Medulla oblongata (tissue), 1 donor: ENCODE data around the gene CAMK2G.
"Not testable (repeated sequence)": the region's sequence is repeated elsewhere in the genome, so short reads cannot be mapped to it uniquely, and the experiment has no call there.

ENCODE experiments used
- DNase-seq: peaks from one replicate; pipeline ENCODE4 v3.0.0-alpha.2; 2015; ENCODE audit errors: extremely low spot score

CAMK2G gene

DNA sequence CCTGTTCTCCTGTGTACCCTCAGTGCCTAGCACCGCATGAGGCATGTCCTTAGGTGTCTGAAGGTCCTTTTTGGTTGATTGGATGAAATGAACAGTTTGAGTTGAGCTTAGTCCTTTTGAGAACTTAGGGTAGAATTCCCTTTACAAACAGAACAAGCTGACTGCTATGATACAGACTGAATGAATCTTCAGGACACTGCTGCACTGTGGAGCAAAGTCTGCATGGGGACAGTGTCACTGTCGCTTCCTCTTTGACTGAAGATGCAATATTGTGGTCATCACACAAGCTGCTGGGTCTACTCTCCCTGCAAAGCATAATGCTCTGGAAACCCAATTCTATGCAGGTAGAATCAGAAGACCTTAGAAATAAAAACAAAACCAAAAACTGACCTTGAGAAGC is 28.0 kb upstream of the CAMK2G start:
- DNase-seq = peak; percentile 17

GRCh38 chr10:73901261-73901660 is 26.9 kb upstream of the CAMK2G start:
- DNase-seq = no peak

DNA sequence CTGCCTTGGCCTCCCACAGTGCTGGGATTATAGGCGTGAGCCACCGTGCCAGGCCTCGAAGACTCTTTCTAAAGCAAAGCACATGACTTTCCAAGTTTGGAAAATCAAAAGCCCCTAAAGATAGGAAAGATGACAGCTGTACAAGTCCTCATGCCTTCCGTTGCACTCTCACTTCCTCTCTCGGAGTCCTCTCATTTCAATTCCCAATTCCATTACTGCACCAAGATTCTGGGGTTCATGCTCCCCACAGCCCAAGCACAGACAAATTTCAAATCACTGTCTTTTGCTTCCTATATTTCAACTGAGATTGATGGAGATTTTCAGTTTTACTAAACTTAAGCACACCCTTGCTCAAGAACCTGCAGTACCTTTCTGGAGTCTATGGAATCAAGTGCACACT is 25.7 kb upstream of the CAMK2G start:
- DNase-seq = peak; percentile 54

DNA sequence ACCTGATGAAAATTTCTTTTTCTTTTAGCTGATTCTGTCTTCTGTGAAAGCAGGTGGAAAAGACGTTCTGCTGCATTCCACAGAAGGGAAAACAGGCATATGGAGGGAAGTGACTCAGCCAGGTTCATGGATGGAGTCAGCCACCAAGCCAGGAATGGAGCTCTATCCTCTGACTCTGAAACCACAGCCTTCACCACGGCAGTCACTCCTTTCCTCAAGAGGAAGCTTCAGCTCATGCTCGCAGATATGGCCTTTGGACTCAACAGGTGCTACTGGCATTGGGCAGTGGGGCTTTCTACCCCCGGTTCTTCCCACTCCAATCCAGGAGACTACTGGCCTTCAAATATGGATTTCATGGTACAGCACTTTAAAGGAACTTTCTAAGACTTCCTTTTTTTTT is 25.1 kb upstream of the CAMK2G start:
- no peak for DNase-seq

DNA sequence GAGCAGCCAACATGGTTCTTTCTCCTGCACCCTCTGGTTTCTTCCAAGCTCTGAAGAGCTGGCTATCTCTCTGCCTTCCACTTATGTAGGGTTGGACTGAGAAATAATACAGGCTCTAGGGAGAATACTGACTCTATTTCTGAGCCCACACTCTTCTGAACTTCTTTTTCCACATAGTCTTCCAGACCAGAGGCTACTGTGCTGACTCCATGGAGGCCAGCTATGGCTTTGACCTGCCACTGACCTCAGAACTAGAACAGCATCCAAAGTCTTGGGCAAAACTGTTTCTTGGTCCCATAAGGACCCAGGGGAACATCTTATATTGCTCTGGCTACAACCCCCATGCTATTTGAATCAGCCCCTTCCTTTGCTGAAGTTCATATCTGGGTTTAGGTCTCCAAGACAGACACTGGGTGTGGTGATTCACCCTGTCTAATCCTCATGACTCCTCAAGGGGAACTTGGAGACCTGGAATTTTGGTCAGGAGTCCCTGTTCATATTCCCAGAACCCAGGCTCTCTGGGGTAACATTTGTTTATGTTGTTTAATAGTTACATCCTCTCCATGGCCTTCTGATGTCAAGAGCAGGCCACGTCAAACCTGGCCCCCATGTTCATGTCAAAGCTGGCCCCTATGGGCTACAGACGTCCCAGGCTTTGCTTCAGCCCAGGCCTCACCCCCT is 24.5 kb upstream of the CAMK2G start:
- DNase-seq = no peak

- DNase-seq = no peak
Observed at GRCh38 chr10:73897693-73898092, 23.3 kb upstream of the CAMK2G start.

- DNase-seq = not testable (repeated sequence)
Observed at GRCh38 chr10:73895381-73895780, 21.0 kb upstream of the CAMK2G start.

DNA sequence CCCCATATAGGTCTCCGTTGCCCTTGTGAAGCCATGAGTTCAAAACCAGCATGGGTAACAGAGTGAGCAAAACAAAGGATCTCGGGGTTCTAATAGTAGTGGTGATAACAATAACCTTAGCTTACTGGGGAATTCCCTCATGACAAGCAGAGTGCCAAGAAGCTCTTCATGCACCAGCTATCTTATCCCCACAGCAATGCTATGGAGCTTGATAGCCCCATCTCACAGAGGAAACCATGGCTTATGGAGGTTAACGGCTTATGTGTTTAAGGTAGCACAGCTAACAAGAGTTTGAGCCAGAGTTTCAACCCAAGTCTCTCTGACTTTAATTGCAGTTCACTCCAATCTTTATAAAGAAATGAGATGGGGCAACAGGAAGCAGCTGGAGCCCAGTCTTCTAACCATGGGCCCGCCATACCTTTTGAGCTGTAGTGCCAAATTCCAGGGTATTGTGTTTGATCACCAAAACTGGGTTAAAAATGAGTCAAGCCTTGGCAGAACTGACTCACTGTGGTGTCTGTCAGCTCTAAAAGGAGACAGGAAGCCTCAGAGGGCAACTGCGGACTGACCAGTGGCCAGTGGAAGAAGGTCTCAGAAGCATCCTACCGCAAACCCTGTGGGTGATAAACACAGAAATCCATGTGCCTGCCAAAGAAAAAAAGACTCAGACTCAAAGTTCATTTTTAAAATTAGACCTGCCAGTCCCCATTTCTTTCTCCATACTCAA is 20.1 kb upstream of the CAMK2G start:
- DNase-seq = no peak

- no peak for DNase-seq
Observed at GRCh38 chr10:73893426-73893825, 19.1 kb upstream of the CAMK2G start.

GRCh38 chr10:73892310-73893030 is 18.1 kb upstream of the CAMK2G start:
- DNase-seq = no peak

- DNase-seq = no peak
Observed at GRCh38 chr10:73891540-73891939, 17.2 kb upstream of the CAMK2G start.

DNA sequence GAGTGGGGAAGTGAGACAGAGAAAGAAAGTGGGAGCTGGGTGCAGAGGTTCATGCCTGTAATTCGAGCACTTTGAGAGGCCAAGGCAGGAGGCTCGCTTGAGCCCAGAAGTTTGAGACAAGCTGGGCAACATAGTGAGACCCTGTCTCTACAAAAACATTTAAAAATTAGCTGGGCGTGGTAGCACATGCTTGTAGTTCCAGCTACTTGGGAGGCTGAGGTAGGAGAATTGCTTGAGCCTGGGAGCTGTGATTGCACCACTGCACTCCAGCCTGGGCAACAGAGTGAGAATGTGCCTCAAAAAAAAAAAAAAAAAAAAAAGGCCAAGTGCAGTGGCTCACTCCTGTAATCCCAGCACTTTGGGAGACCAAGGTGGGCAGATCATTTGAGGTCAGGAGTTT is 16.5 kb upstream of the CAMK2G start:
- not testable (repeated sequence) for DNase-seq

GRCh38 chr10:73890261-73890660 is 15.9 kb upstream of the CAMK2G start:
- DNase-seq = no peak

DNA sequence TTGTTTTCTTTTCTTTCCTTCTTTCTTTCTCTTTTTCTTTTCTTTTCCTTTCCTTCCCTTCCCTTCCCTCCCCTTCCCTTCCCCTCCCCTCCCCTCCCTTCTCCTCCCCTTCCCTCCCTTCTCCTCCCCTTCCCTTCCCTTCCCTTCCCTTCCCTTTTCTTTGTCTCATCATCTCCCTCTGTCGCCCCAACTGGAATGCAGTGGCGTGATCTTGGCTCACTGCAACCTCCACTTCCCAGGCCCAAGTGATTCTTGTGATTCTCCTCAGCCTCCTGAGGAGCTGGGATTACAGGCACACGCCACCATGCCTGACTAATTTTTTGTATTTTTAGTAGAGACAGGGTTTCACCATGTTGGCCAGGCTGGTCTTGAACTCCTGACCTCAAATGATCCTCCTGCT is 15.1 kb upstream of the CAMK2G start:
- not testable (repeated sequence) for DNase-seq

- DNase-seq = peak; percentile 79
Observed at GRCh38 chr10:73889014-73889413, 14.7 kb upstream of the CAMK2G start.

DNA sequence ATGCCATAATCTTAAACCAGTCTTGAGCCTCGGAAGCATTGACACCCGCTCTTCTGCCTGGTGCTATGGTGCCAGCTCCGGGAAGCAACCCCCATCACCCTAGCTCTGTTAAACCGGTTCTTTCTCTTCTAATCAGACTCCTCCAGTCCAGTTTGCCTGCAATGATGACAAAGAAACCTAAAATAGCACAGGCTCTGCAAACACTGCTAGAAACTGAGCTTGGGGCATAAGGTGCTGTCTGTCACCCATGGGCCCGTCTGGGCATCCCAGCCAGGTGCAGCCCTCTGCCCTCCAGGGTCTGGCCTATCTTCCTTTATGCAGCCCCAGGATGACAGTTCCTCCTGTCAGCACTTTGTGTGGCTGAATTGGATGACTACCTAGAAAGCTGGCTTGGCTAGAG is 14.2 kb upstream of the CAMK2G start:
- DNase-seq = no peak

DNA sequence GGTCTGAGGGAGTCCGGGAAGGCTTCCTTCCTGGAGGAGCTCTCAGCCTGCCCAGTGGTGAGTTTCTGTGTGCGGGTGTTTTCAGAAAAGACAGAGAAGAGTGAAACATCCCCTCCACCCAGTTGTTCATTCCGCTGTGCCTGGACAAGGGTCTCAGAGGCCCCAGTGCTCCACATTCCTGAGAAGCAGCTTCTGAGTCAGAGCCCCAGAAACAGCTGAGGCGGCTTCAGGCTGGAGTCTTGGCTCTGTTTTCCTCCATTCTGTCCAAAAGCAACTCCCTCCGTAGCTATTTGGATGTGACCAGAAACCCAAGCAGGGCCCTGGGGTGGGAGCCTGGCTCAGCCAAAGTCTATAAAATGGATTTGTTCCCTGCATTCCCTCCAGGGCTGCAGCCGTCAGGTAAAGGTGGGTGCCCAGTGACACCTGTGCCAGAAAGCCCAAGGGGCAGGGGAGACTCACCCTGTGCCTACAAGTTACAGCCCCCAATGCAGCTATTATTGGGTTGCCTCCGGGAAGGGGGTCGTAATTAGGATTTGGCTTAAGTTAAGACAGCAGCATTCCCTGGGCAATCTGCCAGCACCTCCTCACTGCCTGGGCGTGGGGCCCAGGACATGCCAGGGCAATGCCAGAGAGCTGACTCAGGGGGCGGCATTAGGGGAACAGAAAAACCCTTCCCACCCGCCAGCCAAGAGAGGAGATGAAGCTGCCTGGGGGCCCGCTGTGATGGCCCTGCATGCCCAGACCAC is 13.1 kb upstream of the CAMK2G start:
- peak; percentile 79 for DNase-seq

DNA sequence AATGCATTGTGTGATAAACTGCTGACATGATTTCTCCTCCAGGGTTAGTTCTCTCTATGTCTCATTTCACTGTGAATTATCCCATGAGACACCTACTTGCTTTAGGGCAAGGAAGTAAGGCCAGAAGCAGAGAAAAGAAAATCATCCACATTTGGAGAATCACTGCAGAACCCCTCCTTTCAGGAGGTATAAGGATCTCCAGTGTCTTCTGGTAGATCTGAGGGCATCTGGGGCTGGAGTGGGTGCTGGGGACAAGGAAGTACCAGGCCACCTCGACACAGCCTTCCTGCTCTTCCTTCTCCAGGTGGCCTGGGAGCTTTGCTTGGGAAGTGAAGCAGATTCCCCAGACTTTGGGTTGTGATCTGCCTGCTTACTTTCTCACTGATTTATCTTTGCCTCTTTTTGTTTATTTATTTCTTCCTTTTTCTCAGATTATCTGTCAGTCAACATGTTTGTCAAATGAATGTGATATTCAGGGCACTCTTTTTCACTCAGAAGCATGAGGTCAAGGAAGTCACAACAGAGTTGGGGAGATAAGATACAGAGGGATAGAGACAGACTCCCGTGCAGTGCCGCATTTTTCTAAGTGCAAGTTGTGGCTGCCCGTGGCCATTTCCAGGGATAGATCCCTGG is 12.4 kb upstream of the CAMK2G start:
- no peak for DNase-seq

GRCh38 chr10:73886085-73886529 is 11.8 kb upstream of the CAMK2G start:
- peak; percentile 88 for DNase-seq

- DNase-seq = no peak
Observed at GRCh38 chr10:73884017-73884416, 9.7 kb upstream of the CAMK2G start.

- DNase-seq = no peak
Observed at GRCh38 chr10:73881221-73881919, 7.0 kb upstream of the CAMK2G start.
